CD14-positive monocyte (primary cell): ENCODE results near the gene FRY. TPM values are rescaled to one million over a fixed set of nuclear protein-coding genes. Genes with fewer than 3 reads are reported as not detected.

ENCODE experiments used
- DNase-seq, 3 donors: peaks; one replicate each; pipeline ENCODE4 v3.0.0-alpha.2; 2011 to 2022
- H2AFZ ChIP-seq: 2 replicates; pipeline ENCODE4 v1.6.0; 2012; ENCODE audit warnings: mild to moderate bottlenecking, low read depth, low read length, inconsistent platforms; ENCODE audit not compliant: insufficient read depth, poor library complexity, severe bottlenecking
- H3K27ac ChIP-seq, 2 donors: 1 replicate in 1 of 2; 2 replicates in 1 of 2; pipeline ENCODE4 v1.5.1; 2012 to 2013; ENCODE audit warnings: low read length in 2 of 2, control low read depth in 1 of 2, inconsistent platforms in 1 of 2, low read depth in 1 of 2, mild to moderate bottlenecking in 1 of 2
- H3K27me3 ChIP-seq, 2 donors: one replicate each; pipeline versions ENCODE4 v1.6.0 to v1.6.1; 2011 to 2013; ENCODE audit warnings: low read length in 2 of 2; ENCODE audit not compliant: control insufficient read depth in 2 of 2, insufficient read depth in 2 of 2
- H3K36me3 ChIP-seq, 2 donors: replicated peaks in 1 of 2; 1 replicate in 1 of 2; 2 replicates in 1 of 2; pipeline versions ENCODE4 v1.5.1 to v1.6.1; 2012 to 2013; ENCODE audit warnings: low read length in 2 of 2, control low read depth in 1 of 2, inconsistent platforms in 1 of 2, mild to moderate bottlenecking in 1 of 2; ENCODE audit not compliant: insufficient read depth in 2 of 2, control insufficient read depth in 1 of 2
- H3K4me1 ChIP-seq, 2 donors: 1 replicate in 1 of 2; 2 replicates in 1 of 2; pipeline versions ENCODE4 v1.5.1 to v1.6.1; 2012 to 2013; ENCODE audit warnings: low read length in 2 of 2, control low read depth in 1 of 2, inconsistent platforms in 1 of 2, mild to moderate bottlenecking in 1 of 2, moderate library complexity in 1 of 2; ENCODE audit not compliant: insufficient read depth in 2 of 2, control insufficient read depth in 1 of 2
- H3K4me2 ChIP-seq: replicated peaks from 2 replicates; pipeline ENCODE3; 2012; ENCODE audit warnings: low read length, moderate library complexity, mild to moderate bottlenecking; ENCODE audit not compliant: poor library complexity, severe bottlenecking; ENCODE audit errors: extremely low read depth
- H3K4me3 ChIP-seq, 3 experiments: fragments of 200-600 bp in 1 of 3; sonication (generic) in 1 of 3; replicated peaks in 1 of 3; 1 replicate in 2 of 3; 2 replicates in 1 of 3; pipeline ENCODE4 v1.5.1; 2011 to 2013; ENCODE audit warnings: low read length in 3 of 3, mild to moderate bottlenecking in 3 of 3, control low read depth in 2 of 3, low read depth in 2 of 3, inconsistent platforms in 1 of 3, moderate library complexity in 1 of 3
- H3K79me2 ChIP-seq: 2 replicates; pipeline ENCODE4 v1.6.0; 2012; ENCODE audit warnings: mild to moderate bottlenecking, control low read depth, inconsistent platforms, low read length, moderate library complexity; ENCODE audit not compliant: insufficient read depth
- H3K9ac ChIP-seq: 2 replicates; pipeline ENCODE4 v1.6.0; 2017; ENCODE audit warnings: low read length, mild to moderate bottlenecking; ENCODE audit not compliant: insufficient read depth, poor library complexity, severe bottlenecking
- H3K9me3 ChIP-seq, 2 donors: replicated peaks in 1 of 2; 1 replicate in 1 of 2; 2 replicates in 1 of 2; pipeline versions ENCODE4 v1.5.1 to v1.6.1; 2012 to 2013; ENCODE audit warnings: low read length in 2 of 2, control low read depth in 1 of 2; ENCODE audit not compliant: control insufficient read depth in 1 of 2, insufficient read depth in 1 of 2
- H4K20me1 ChIP-seq: 2 replicates; pipeline ENCODE4 v1.6.0; 2012; ENCODE audit warnings: mild to moderate bottlenecking, low read length, control low read depth, moderate library complexity; ENCODE audit not compliant: insufficient read depth
- H3K27ac Mint-ChIP-seq, 7 donors: one replicate each; pipeline ENCODE4 v1.8.0; 2020; ENCODE audit warnings: mild to moderate bottlenecking in 7 of 7, mixed read lengths in 7 of 7, moderate library complexity in 6 of 7, inconsistent platforms in 2 of 7
- H3K27me3 Mint-ChIP-seq, 3 donors: one replicate each; pipeline ENCODE4 v1.8.0; 2021 to 2022; ENCODE audit warnings: low read depth in 3 of 3, mild to moderate bottlenecking in 3 of 3, mixed read lengths in 3 of 3, moderate library complexity in 3 of 3, inconsistent platforms in 1 of 3
- H3K36me3 Mint-ChIP-seq, 2 donors: one replicate each; pipeline ENCODE4 v1.8.0; 2020; ENCODE audit warnings: mixed read lengths in 2 of 2, inconsistent platforms in 1 of 2, mild to moderate bottlenecking in 1 of 2
- H3K4me1 Mint-ChIP-seq: one replicate; pipeline ENCODE4 v1.8.0; 2020; ENCODE audit warnings: mild to moderate bottlenecking, mixed read lengths
- H3K4me3 Mint-ChIP-seq, 2 donors: one replicate each; pipeline ENCODE4 v1.8.0; 2020; ENCODE audit warnings: mild to moderate bottlenecking in 2 of 2, mixed read lengths in 2 of 2, moderate library complexity in 1 of 2
- H3K9me3 Mint-ChIP-seq, 7 donors: one replicate each; pipeline ENCODE4 v1.8.0; 2020 to 2022; ENCODE audit warnings: mixed read lengths in 7 of 7, mild to moderate bottlenecking in 6 of 7, moderate library complexity in 6 of 7, inconsistent platforms in 2 of 7
- CTCF ChIP-seq: fragments of 200-600 bp; IDR thresholded peaks from one replicate; pipeline ENCODE4 v1.8.0; 2022; ENCODE audit warnings: antibody characterized with exemption, mild to moderate bottlenecking
- WGBS: methylation state at CpG from one replicate; pipeline ENCODE4 v1.1.5; 2013; ENCODE audit warnings: missing lambda C conversion rate; ENCODE audit not compliant: insufficient coverage; 5-methylcytosine and 5-hydroxymethylcytosine counted together
- intact Hi-C, 2 donors: fragments of 100-400 bp; cut with micrococcal nuclease; formaldehyde crosslinking; loops; one replicate each; pipeline versions ENCODE4 v1.15.0 to v1.15.1; 2023
- polyA plus RNA-seq, 3 donors: library from polyadenylated mRNA; depleted of rRNA in 1 of 3; unstranded in 2 of 3; stranded (reverse) in 1 of 3; fragments of 300-500 nt in 2 of 3; fragments of >200 nt in 1 of 3; fragmentation: Illumina TruSeq in 2 of 3; gene quantifications; 1 replicate in 2 of 3; 2 replicates in 1 of 3; pipeline ENCODE4 v1.2.3, GENCODE V29; 2012 to 2021

The FRY gene
- polyA plus RNA-seq, 3 donors = 3.9 to 31.8 (median 5.0) TPM

GRCh38 chr13:32323912-32324311, 292.3 kb downstream of the FRY start:
- Mint-ChIP-seq H3K9me3 (no peaks in the 10 kb centered on the region), H3K27ac (peak overlapping the region in 2 of 7 donors; percentile 11 to 76), H3K36me3 (peaks cover 24 to 39% of the 10 kb centered on the region in 2 donors), H3K27me3 (no peaks in the 10 kb centered on the region), H3K4me3 (no peak overlapping the region), H3K4me1 (peaks cover 5% of the 10 kb centered on the region)
- no peaks in the 10 kb centered on the region for H3K27me3 ChIP-seq
- H3K79me2 ChIP-seq = peaks cover 46% of the 10 kb centered on the region
- H3K9me3 ChIP-seq = no peaks in the 10 kb centered on the region
- H3K9ac ChIP-seq = no peak overlapping the region
- H2AFZ ChIP-seq = peak overlapping the region; percentile 17
- no peaks in the 10 kb centered on the region for H4K20me1 ChIP-seq
- no peak for TF ChIP-seq CTCF
- intact Hi-C loops = no loop called here
- no peak overlapping the region for H3K4me3 ChIP-seq
- H3K27ac ChIP-seq = no peak overlapping the region
- DNase-seq = no peak
- H3K36me3 ChIP-seq = peaks cover 2 to 65% of the 10 kb centered on the region in 2 donors
- H3K4me1 ChIP-seq = no peaks in the 10 kb centered on the region
- H3K4me2 ChIP-seq = no peak overlapping the region

- DNase-seq = peak in 1 of 3 donors; percentile 55
- Histone ChIP-seq H3K4me1 (peaks cover 0 to 14% of the 10 kb centered on the region in 2 donors), H3K27ac (no peak overlapping the region), H4K20me1 (no peaks in the 10 kb centered on the region), H2AFZ (no peak overlapping the region), H3K27me3 (no peaks in the 10 kb centered on the region), H3K79me2 (peaks cover 5% of the 10 kb centered on the region), H3K4me3 (no peak overlapping the region), H3K36me3 (peaks cover 15 to 66% of the 10 kb centered on the region in 2 donors), H3K4me2 (no peak overlapping the region), H3K9me3 (no peaks in the 10 kb centered on the region), H3K9ac (no peak overlapping the region)
- intact Hi-C loops = no loop called here
- no peak for TF ChIP-seq CTCF
- peaks cover 33 to 48% of the 10 kb centered on the region in 2 donors for H3K36me3 Mint-ChIP-seq
- peaks cover 10% of the 10 kb centered on the region for H3K4me1 Mint-ChIP-seq
- H3K27me3 Mint-ChIP-seq = no peaks in the 10 kb centered on the region
- H3K9me3 Mint-ChIP-seq = peaks cover 0 to 2% (median 0%) of the 10 kb centered on the region in 7 donors
- no peak overlapping the region for H3K4me3 Mint-ChIP-seq
- WGBS = no CpG with 5 or more reads among the region's 2 CpGs
- no peak overlapping the region for H3K27ac Mint-ChIP-seq
Observed at GRCh38 chr13:32330441-32330840, 298.9 kb downstream of the FRY start.
